ENCODE results near the gene ARMC8. TPM values are rescaled to one million over a fixed set of nuclear protein-coding genes. Genes with fewer than 3 reads are reported as not detected.

ARMC8 gene
- total and polyA plus RNA-seq, 4 donors: 8.4 to 53.6 (median 22.8) TPM

GRCh38 chr3:138203938-138204337 lies 16.8 kb downstream of the ARMC8 start (continued):
- TF ChIP-seq YY1 (IDR thresholded peaks at IDR 0.05): no peak
- TF ChIP-seq TAF1 (conservative IDR thresholded peaks at IDR 0.05): no peak
- no peak for TF ChIP-seq EGR1 (IDR thresholded peaks at IDR 0.05; ENCODE audit: low read depth in 2 of 2)

GRCh38 chr3:138205527-138205926 lies 18.4 kb downstream of the ARMC8 start:
- Histone ChIP-seq H3K27ac (ENCODE audit: low read depth in 1 of 2, low read length in 2 of 2) (no peak overlapping the region), H3K9me3 (ENCODE audit: control insufficient read depth in 4 of 4, low read length in 3 of 4) (no peaks in the 10 kb centered on the region), H3K9ac (ENCODE audit: low read depth in 1 of 2, low read length in 2 of 2) (no peak overlapping the region), H3K36me3 (ENCODE audit: control insufficient read depth in 4 of 4, insufficient read depth in 3 of 4, low read depth in 1 of 4, low read length in 3 of 4) (no peaks in the 10 kb centered on the region), H3K4me1 (ENCODE audit: control insufficient read depth in 4 of 4, insufficient read depth in 4 of 4, low read length in 3 of 4) (peaks cover 0 to 3% (median 0%) of the 10 kb centered on the region in 4 donors), H3K27me3 (ENCODE audit: control insufficient read depth in 4 of 4, insufficient read depth in 4 of 4, low read length in 3 of 4) (no peaks in the 10 kb centered on the region), H3K4me3 (ENCODE audit: low read depth in 1 of 3, low read length in 3 of 3) (no peak overlapping the region)
- WGBS: 76% methylated on average over 5 of the region's 5 CpGs
- DNase-seq (ENCODE audit: low spot score): no peak
- TF ChIP-seq EGR1 (IDR thresholded peaks at IDR 0.05; ENCODE audit: low read depth in 2 of 2) (no peak), NR2F2 (IDR thresholded peaks at IDR 0.05) (no peak), YY1 (IDR thresholded peaks at IDR 0.05) (no peak)

- WGBS: 96% methylated on average over 2 of the region's 2 CpGs
- no peak overlapping the region for H3K27ac ChIP-seq (ENCODE audit: low read depth in 1 of 2, low read length in 2 of 2)
- no peak overlapping the region for H3K9ac ChIP-seq (ENCODE audit: low read depth in 1 of 2, low read length in 2 of 2)
- H3K36me3 ChIP-seq (ENCODE audit: control insufficient read depth in 4 of 4, insufficient read depth in 3 of 4, low read depth in 1 of 4, low read length in 3 of 4): peaks cover 0 to 3% (median 0%) of the 10 kb centered on the region in 4 donors
- H3K27me3 ChIP-seq (ENCODE audit: control insufficient read depth in 4 of 4, insufficient read depth in 4 of 4, low read length in 3 of 4): no peaks in the 10 kb centered on the region
- H3K9me3 ChIP-seq (ENCODE audit: control insufficient read depth in 4 of 4, low read length in 3 of 4): no peaks in the 10 kb centered on the region
- TF ChIP-seq MAX (IDR thresholded peaks at IDR 0.05) (no peak), RAD21 (IDR thresholded peaks at IDR 0.05) (no peak), ATF3 (IDR thresholded peaks at IDR 0.05) (no peak), EGR1 (IDR thresholded peaks at IDR 0.05; ENCODE audit: low read depth in 2 of 2) (no peak), FOXA1 (IDR thresholded peaks at IDR 0.05) (no peak), TAF1 (conservative IDR thresholded peaks at IDR 0.05) (no peak), REST (IDR thresholded peaks at IDR 0.05) (no peak), FOXA2 (IDR thresholded peaks at IDR 0.05) (no peak), JUND (IDR thresholded peaks at IDR 0.05) (no peak), RXRA (IDR thresholded peaks at IDR 0.05) (no peak), HNF4G (IDR thresholded peaks at IDR 0.05) (no peak), HNF4A (conservative IDR thresholded peaks at IDR 0.05) (no peak), SP1 (IDR thresholded peaks at IDR 0.05) (no peak), GABPA (IDR thresholded peaks at IDR 0.05 in 1 of 2, conservative IDR thresholded peaks at IDR 0.05 in 1 of 2) (no peak), CTCF (IDR thresholded peaks at IDR 0.05; ENCODE audit: low read depth, low read length, missing input control) (no peak), ZBTB33 (IDR thresholded peaks at IDR 0.05) (no peak), NR2F2 (IDR thresholded peaks at IDR 0.05) (no peak), YY1 (IDR thresholded peaks at IDR 0.05) (no peak)
- no peak overlapping the region for H3K4me3 ChIP-seq (ENCODE audit: low read depth in 1 of 3, low read length in 3 of 3)
- peaks cover 0 to 3% (median 0%) of the 10 kb centered on the region in 4 donors for H3K4me1 ChIP-seq (ENCODE audit: control insufficient read depth in 4 of 4, insufficient read depth in 4 of 4, low read length in 3 of 4)
- no peak for DNase-seq (ENCODE audit: low spot score)
Observed at GRCh38 chr3:138206196-138206595, 19.1 kb downstream of the ARMC8 start.

All from liver (tissue), 9 donors.